Thyroid gland (tissue), 4 donors: ENCODE data around the gene COL18A1.

ENCODE experiments used
- POLR2A ChIP-seq, 2 donors: fragments of 450-650 bp; IDR thresholded peaks; one replicate each; pipeline ENCODE4 v1.6.1; 2017; ENCODE audit warnings: antibody characterized with exemption in 2 of 2, mild to moderate bottlenecking in 2 of 2, moderate library complexity in 1 of 2
- TF ChIP-seq, protein P1 (sequence below), 6 experiments: fragments of 200-600 bp in 3 of 6; fragments of 450-650 bp in 3 of 6; sonication (generic) in 3 of 6; IDR thresholded peaks; one replicate each; pipeline ENCODE4 v1.5.1; 2016 to 2019; ENCODE audit warnings: antibody characterized with exemption in 6 of 6, mild to moderate bottlenecking in 2 of 6, inconsistent platforms in 1 of 6, moderate library complexity in 1 of 6

DNA sequence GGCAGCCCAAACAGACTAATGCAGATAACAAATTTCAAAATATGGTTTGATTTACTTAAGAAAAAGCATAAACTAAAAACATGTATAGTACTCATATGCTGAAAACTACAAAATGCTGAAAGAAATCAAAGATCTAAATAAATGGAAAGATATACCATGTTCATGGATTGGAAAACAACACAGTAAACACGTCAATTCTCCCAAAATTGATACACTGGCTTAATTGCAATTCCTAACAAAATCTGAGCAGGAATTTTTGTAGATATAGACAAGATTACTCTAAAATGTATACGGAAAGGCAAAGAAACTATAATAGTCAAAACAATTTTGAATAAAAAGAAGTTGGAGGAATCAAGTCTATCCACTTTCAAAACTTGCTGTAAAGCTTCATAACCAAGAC lies 116.3 kb downstream of the COL18A1 start:
- TF ChIP-seq, protein P1, sequence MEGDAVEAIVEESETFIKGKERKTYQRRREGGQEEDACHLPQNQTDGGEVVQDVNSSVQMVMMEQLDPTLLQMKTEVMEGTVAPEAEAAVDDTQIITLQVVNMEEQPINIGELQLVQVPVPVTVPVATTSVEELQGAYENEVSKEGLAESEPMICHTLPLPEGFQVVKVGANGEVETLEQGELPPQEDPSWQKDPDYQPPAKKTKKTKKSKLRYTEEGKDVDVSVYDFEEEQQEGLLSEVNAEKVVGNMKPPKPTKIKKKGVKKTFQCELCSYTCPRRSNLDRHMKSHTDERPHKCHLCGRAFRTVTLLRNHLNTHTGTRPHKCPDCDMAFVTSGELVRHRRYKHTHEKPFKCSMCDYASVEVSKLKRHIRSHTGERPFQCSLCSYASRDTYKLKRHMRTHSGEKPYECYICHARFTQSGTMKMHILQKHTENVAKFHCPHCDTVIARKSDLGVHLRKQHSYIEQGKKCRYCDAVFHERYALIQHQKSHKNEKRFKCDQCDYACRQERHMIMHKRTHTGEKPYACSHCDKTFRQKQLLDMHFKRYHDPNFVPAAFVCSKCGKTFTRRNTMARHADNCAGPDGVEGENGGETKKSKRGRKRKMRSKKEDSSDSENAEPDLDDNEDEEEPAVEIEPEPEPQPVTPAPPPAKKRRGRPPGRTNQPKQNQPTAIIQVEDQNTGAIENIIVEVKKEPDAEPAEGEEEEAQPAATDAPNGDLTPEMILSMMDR (IDR thresholded peaks at IDR 0.05) = no peak
- TF ChIP-seq POLR2A (IDR thresholded peaks at IDR 0.05) = no peak
